H1 (cell line): Measurements from ENCODE around the gene TINCR. TPM values are rescaled to one million over a fixed set of nuclear protein-coding genes. Genes with fewer than 3 reads are reported as not detected.

ENCODE experiments used
- KDM5A ChIP-seq: fragments of 200-600 bp; IDR thresholded peaks from 2 replicates; pipeline ENCODE4 v1.7.1; 2012; ENCODE audit warnings: mild to moderate bottlenecking, low read length, inconsistent platforms, mixed read lengths
- POLR2AphosphoS5 ChIP-seq: IDR thresholded peaks from 2 replicates; pipeline ENCODE4 v1.6.1; 2011; ENCODE audit warnings: low read depth, low read length
- POU5F1 ChIP-seq: IDR thresholded peaks from 2 replicates; pipeline ENCODE4 v1.6.1; 2011; ENCODE audit warnings: low read depth, mild to moderate bottlenecking, low read length, moderate library complexity
- RFX5 ChIP-seq: IDR thresholded peaks from 2 replicates; pipeline ENCODE4 v1.6.1; 2011; ENCODE audit warnings: low read depth, low read length, improper control_type of control experiment, borderline replicate concordance
- SP1 ChIP-seq: IDR thresholded peaks from 2 replicates; pipeline ENCODE4 v1.6.1; 2011; ENCODE audit warnings: low read depth, low read length
- TEAD4 ChIP-seq: IDR thresholded peaks from 2 replicates; pipeline ENCODE4 v1.6.1; 2012; ENCODE audit warnings: low read depth, low read length, inconsistent platforms, mixed read lengths
- polyA plus RNA-seq, 7 experiments: library from polyadenylated mRNA; depleted of rRNA in 3 of 7; stranded (reverse) in 5 of 7; unstranded in 2 of 7; fragments of >200 nt in 5 of 7; fragments of 200-250 nt in 2 of 7; gene quantifications; 1 replicate in 5 of 7; 2 replicates in 1 of 7; 4 replicates in 1 of 7; pipeline versions ENCODE4 v1.2.1 to v1.2.3, GENCODE V29; 2011 to 2013; ENCODE audit warnings: missing spikeins in 2 of 7, mixed read lengths in 2 of 7
- total RNA-seq: library from RNA; stranded (reverse); fragmentation: NEBNext Ultra II Directional; extraction: Animal tissue kit (Norgen Biotek cat#: 25700); gene quantifications from 2 replicates; pipeline ENCODE4 v1.2.1, GENCODE V29; 2021

The TINCR gene
- total and polyA plus RNA-seq, 2 of the 8 experiments (the other 6 are each of a cell fraction or from before 2014, with no cell fraction given): 0.52 to 1.4 TPM

- TF ChIP-seq POLR2AphosphoS5 (no peak), RFX5 (no peak), POU5F1 (no peak), SP1 (no peak), KDM5A (no peak), TEAD4 (no peak)
These were observed 7.6 kb downstream of the TINCR start (continued) for GRCh38 chr19:5560156-5560555.
